Measurements from ENCODE around the gene CPNE7. TPM values are rescaled to one million over a fixed set of nuclear protein-coding genes. Genes with fewer than 3 reads are reported as not detected.

CPNE7 gene
- total and polyA plus RNA-seq, 2 of the 8 experiments (the other 6 are each of a cell fraction or from before 2014, with no cell fraction given), result 10.0 to 23.7 TPM

GRCh38 chr16:89541792-89542191 lies 33.8 kb upstream of the CPNE7 start:
- FAIRE-seq, result no peak
- Histone ChIP-seq H3K4me3 (ENCODE audit: extremely low read depth in 1 of 4, insufficient read depth in 2 of 4, low read depth in 3 of 4, low read length in 4 of 4) (no peak overlapping the region), H3K27me3 (replicated peaks in 1 of 4; ENCODE audit: control insufficient read depth in 3 of 4, extremely low read depth in 1 of 4, insufficient read depth in 3 of 4, low read length in 3 of 4) (no peaks in the 10 kb centered on the region), H2BK12ac (ENCODE audit: low read depth, low read length) (no peak overlapping the region), H3K79me1 (ENCODE audit: low read depth, low read length) (peaks cover 4% of the 10 kb centered on the region; the same call in 1 of the 2 replicates), H2BK20ac (ENCODE audit: low read length) (no peak overlapping the region), H3K23me2 (ENCODE audit: low read depth, low read length) (no peaks in the 10 kb centered on the region), H3K36me3 (ENCODE audit: control insufficient read depth in 2 of 4, insufficient read depth in 4 of 4, low read length in 3 of 4) (peaks cover 8 to 32% (median 23%) of the 10 kb centered on the region in 4 experiments), H3K4me1 (replicated peaks in 1 of 4; ENCODE audit: control insufficient read depth in 3 of 4, insufficient read depth in 4 of 4, low read length in 3 of 4) (no peaks in the 10 kb centered on the region), H3K79me2 (ENCODE audit: control insufficient read depth in 1 of 2, insufficient read depth in 2 of 2, low read length in 2 of 2) (no peaks in the 10 kb centered on the region), H4K5ac (ENCODE audit: insufficient read length, low read depth, low read length) (no peak overlapping the region), H2AK5ac (ENCODE audit: low read depth, low read length) (no peak overlapping the region), H3K9me3 (ENCODE audit: insufficient read depth in 2 of 2, low read depth in 1 of 2, low read length in 1 of 2) (no peaks in the 10 kb centered on the region), H3K4me2 (ENCODE audit: insufficient read depth in 1 of 2, low read depth in 2 of 2, low read length in 2 of 2) (no peak overlapping the region), H2BK120ac (replicated peaks; ENCODE audit: low read depth, low read length) (no peak overlapping the region), H3K27ac (ENCODE audit: low read depth, low read length) (no peak overlapping the region), H4K8ac (ENCODE audit: extremely low read depth, insufficient read depth, low read length) (no peak overlapping the region), H2BK5ac (ENCODE audit: low read depth, low read length) (no peak overlapping the region; the same call in 1 of the 2 replicates), H3K9ac (replicated peaks in 1 of 4; ENCODE audit: extremely low read depth in 1 of 4, low read depth in 3 of 4, low read length in 3 of 4) (no peak overlapping the region), H3K14ac (ENCODE audit: insufficient read length) (no peak overlapping the region), H3K56ac (replicated peaks; ENCODE audit: insufficient read length, low read depth, low read length) (no peak overlapping the region), H4K91ac (replicated peaks; ENCODE audit: insufficient read length, low read length) (no peak overlapping the region), H3K18ac (ENCODE audit: extremely low read depth, low read length) (no peak overlapping the region), H4K20me1 (replicated peaks in 1 of 2; ENCODE audit: control insufficient read depth in 1 of 2, insufficient read depth in 2 of 2, low read length in 2 of 2) (peaks cover 2 to 11% of the 10 kb centered on the region in 2 experiments), H2AFZ (ENCODE audit: low read length) (no peak overlapping the region), H3K4ac (replicated peaks; ENCODE audit: insufficient read length, low read depth, low read length) (no peak overlapping the region), H2BK15ac (ENCODE audit: low read length) (no peak overlapping the region), H3K23ac (ENCODE audit: insufficient read length) (no peak overlapping the region)
- no peak for DNase-seq (ENCODE audit: low read depth in 1 of 2, low spot score in 2 of 2)
- no peak for TF ChIP-seq RXRA (IDR thresholded peaks at IDR 0.05; ENCODE audit: insufficient read depth, low read depth, low read length)
- TF ChIP-seq CHD1 (IDR thresholded peaks at IDR 0.05; ENCODE audit: low read depth, low read length), result no peak
- no peak for TF ChIP-seq RFX5 (IDR thresholded peaks at IDR 0.05; ENCODE audit: borderline replicate concordance, low read depth, low read length)
- no peak for TF ChIP-seq JUND (IDR thresholded peaks at IDR 0.05; ENCODE audit: low read length)
- no peak for TF ChIP-seq TAF1 (IDR thresholded peaks at IDR 0.05; ENCODE audit: low read depth, low read length)
- no peak for TF ChIP-seq EGR1 (IDR thresholded peaks at IDR 0.05; ENCODE audit: borderline replicate concordance, low read depth, low read length)
- TF ChIP-seq GABPA (IDR thresholded peaks at IDR 0.05; ENCODE audit: borderline replicate concordance, insufficient read depth, low read length), result no peak
- TF ChIP-seq TAF7 (optimal IDR thresholded peaks at IDR 0.05; ENCODE audit: borderline replicate concordance, low read depth, low read length), result no peak
- no peak for TF ChIP-seq FOSL1 (IDR thresholded peaks at IDR 0.05; ENCODE audit: insufficient read depth, low read depth, low read length)
- TF ChIP-seq CEBPB (IDR thresholded peaks at IDR 0.05; ENCODE audit: low read depth, low read length), result no peak
- TF ChIP-seq CBX5 (IDR thresholded peaks at IDR 0.05; ENCODE audit: low read depth, low read length), result no peak
- no peak for TF ChIP-seq HDAC2 (IDR thresholded peaks at IDR 0.05; ENCODE audit: borderline replicate concordance in 1 of 2, low read depth in 2 of 2, low read length in 2 of 2)
- no peak for TF ChIP-seq TEAD4 (IDR thresholded peaks at IDR 0.05; ENCODE audit: low read depth, low read length)
- no peak for TF ChIP-seq ATF3 (IDR thresholded peaks at IDR 0.05; ENCODE audit: insufficient read depth, low read depth, low read length)
- 93% methylated on average over 21 of the region's 21 CpGs; no CpG with 5 or more reads in 1 of the 2 experiments for WGBS, 2 experiments (ENCODE audit: extremely low coverage in 1 of 2, insufficient coverage in 1 of 2, insufficient read length in 1 of 2, insufficient replicate concordance in 2 of 2, low coverage in 1 of 2, low lambda C conversion rate in 2 of 2, missing lambda C conversion rate in 1 of 2)
- CTCF ChIA-PET (ENCODE audit: partially characterized antibody), result interaction anchor here (1.0 to 2.0 kb wide), 3 partner anchors 12 to 16 kb away, joined by 4 to 7 read pairs (median 5); no protein-coding TSS in a partner anchor
- POLR2A ChIA-PET (ENCODE audit: partially characterized antibody), result interaction anchor here (0.7 to 7.2 kb wide), 4 partner anchors 9 to 23 kb away, joined by 3 to 47 read pairs (median 4); no protein-coding TSS in a partner anchor

Measured in H1 (cell line).